HCT116 (cell line): ENCODE measurements around the gene PDE4A. TPM values are rescaled to one million over a fixed set of nuclear protein-coding genes. Genes with fewer than 3 reads are reported as not detected.

Experiments
- ATAC-seq: fragments of 200-7000 bp; cut with Tn5 transposase; 2 replicates; pipeline ENCODE4 v1.9.1; 2020; ENCODE audit warnings: mild to moderate bottlenecking, moderate library complexity
- BruUV-seq: library from RNA; stranded (reverse); fragments of 400-500 nt; replicated peaks from 2 replicates; lab custom pipeline; 2021; lab: Mats Ljungman, UMichigan
- CTCF ChIA-PET: fragments of 300-600 bp; sonication (Branson Sonifier 250); formaldehyde crosslinking; loops from one replicate; lab custom pipeline; 2021; ENCODE audit warnings: antibody characterized with exemption; lab: Charles Lee
- POLR2A ChIA-PET: fragments of 300-600, 350-600 bp; sonication (Branson Sonifier 250); formaldehyde crosslinking; loops from one replicate; lab custom pipeline; 2021; ENCODE audit warnings: antibody characterized with exemption; lab: Charles Lee
- RAD21 ChIA-PET, 2 experiments: fragments of 300-600 bp; sonication (Branson Sonifier 250); formaldehyde crosslinking; loops; one replicate each; lab custom pipeline; 2023; ENCODE audit warnings: low total read pairs in 2 of 2; ENCODE audit not compliant: uncharacterized antibody in 2 of 2, unreplicated experiment in 2 of 2, low non-redundant PET in 1 of 2; lab: Charles Lee
- DNase-seq: peaks from one replicate; pipeline ENCODE4 v3.0.0-alpha.2; 2010; ENCODE audit warnings: low read depth, low spot score
- H2AFZ ChIP-seq: fragments of 200-600 bp; shearing (Covaris generic), sonication (generic); 2 replicates; pipeline ENCODE4 v1.6.1; 2017; ENCODE audit warnings: low read depth, mixed run types, mixed read lengths, antibody characterized with exemption, low read length; ENCODE audit not compliant: poor library complexity, severe bottlenecking
- H3K27ac ChIP-seq: 2 replicates; pipeline ENCODE4 v1.5.1; 2012; ENCODE audit warnings: low read depth, low read length
- H3K27me3 ChIP-seq: fragments of 200-600 bp; sonication (generic); 2 replicates; pipeline ENCODE4 v1.6.1; 2016; ENCODE audit warnings: mixed run types, low read length, mixed read lengths; ENCODE audit not compliant: insufficient read depth
- H3K36me3 ChIP-seq, 2 experiments: fragments of 200-500 bp in 1 of 2; fragments of 200-600 bp in 1 of 2; sonication (Bioruptor generic) in 1 of 2; sonication (generic) in 1 of 2; 2 replicates each; pipeline versions ENCODE4 v1.5.1 to v1.6.1; 2014 to 2016; ENCODE audit warnings: low read length in 2 of 2, inconsistent platforms in 1 of 2, mixed read lengths in 1 of 2, mixed run types in 1 of 2; ENCODE audit not compliant: insufficient read depth in 2 of 2, control insufficient read depth in 1 of 2
- H3K4me1 ChIP-seq, 2 experiments: fragments of 200-600 bp in 1 of 2; sonication (generic) in 1 of 2; 2 replicates each; pipeline versions ENCODE4 v1.5.1 to v1.6.1; 2012 to 2017; ENCODE audit warnings: low read length in 2 of 2, inconsistent platforms in 1 of 2, mild to moderate bottlenecking in 1 of 2, mixed read lengths in 1 of 2, mixed run types in 1 of 2, moderate library complexity in 1 of 2; ENCODE audit not compliant: insufficient read depth in 2 of 2, control insufficient read depth in 1 of 2
- H3K4me2 ChIP-seq: fragments of 200-600 bp; sonication (generic); 2 replicates; pipeline ENCODE4 v1.6.1; 2017; ENCODE audit warnings: mixed run types, low read length, mixed read lengths
- H3K4me3 ChIP-seq, 2 experiments: fragments of 200-600 bp in 1 of 2; sonication (generic) in 1 of 2; replicated peaks in 1 of 2; 2 replicates each; pipeline ENCODE4 v1.5.1; 2011 to 2016; ENCODE audit warnings: low read length in 2 of 2, control low read depth in 1 of 2, low read depth in 1 of 2, mild to moderate bottlenecking in 1 of 2, mixed read lengths in 1 of 2, mixed run types in 1 of 2
- H3K79me2 ChIP-seq: fragments of 200-600 bp; sonication (generic); 2 replicates; pipeline ENCODE4 v1.6.1; 2017; ENCODE audit warnings: mild to moderate bottlenecking, mixed run types, low read length, moderate library complexity, mixed read lengths; ENCODE audit not compliant: insufficient read depth
- H3K9ac ChIP-seq: fragments of 200-600 bp; sonication (generic); 2 replicates; pipeline ENCODE4 v1.6.1; 2016; ENCODE audit warnings: low read length, mixed read lengths
- H3K9me2 ChIP-seq: fragments of 200-600 bp; sonication (generic), shearing (Covaris generic); 2 replicates; pipeline ENCODE4 v1.6.1; 2017; ENCODE audit warnings: mixed run types, mild to moderate bottlenecking, moderate library complexity; ENCODE audit not compliant: insufficient read depth
- H3K9me3 ChIP-seq, 2 experiments: fragments of 200-500 bp in 1 of 2; fragments of 200-600 bp in 1 of 2; sonication (Bioruptor generic) in 1 of 2; sonication (generic) in 1 of 2; 2 replicates each; pipeline ENCODE4 v1.6.1; 2014 to 2017; ENCODE audit warnings: low read length in 2 of 2, mixed read lengths in 2 of 2, inconsistent platforms in 1 of 2, low read depth in 1 of 2, mild to moderate bottlenecking in 1 of 2, mixed run types in 1 of 2, moderate library complexity in 1 of 2; ENCODE audit not compliant: control insufficient read depth in 1 of 2, insufficient read depth in 1 of 2
- H4K20me1 ChIP-seq: fragments of 200-600 bp; sonication (generic), shearing (Covaris generic); 2 replicates; pipeline ENCODE4 v1.6.1; 2017; ENCODE audit warnings: mixed run types, mild to moderate bottlenecking, moderate library complexity; ENCODE audit not compliant: insufficient read depth
- ATF3 ChIP-seq: IDR thresholded peaks from 2 replicates; pipeline ENCODE4 v1.6.1; 2012
- CBX3 ChIP-seq: IDR thresholded peaks from 2 replicates; pipeline ENCODE4 v1.6.1; 2012; ENCODE audit warnings: low read depth
- ELF1 ChIP-seq: IDR thresholded peaks from 2 replicates; pipeline ENCODE4 v1.6.1; 2012; ENCODE audit warnings: low read depth, borderline replicate concordance
- EZH2 ChIP-seq: fragments of 200-600 bp; sonication (generic); IDR thresholded peaks from 2 replicates; pipeline ENCODE4 v1.6.1; 2017; ENCODE audit warnings: antibody characterized with exemption, mixed run types
- FOSL1 ChIP-seq: IDR thresholded peaks from 2 replicates; pipeline ENCODE4 v1.6.1; 2012; ENCODE audit warnings: low read depth
- JUND ChIP-seq: IDR thresholded peaks from 2 replicates; pipeline ENCODE4 v1.6.1; 2012
- MAX ChIP-seq: IDR thresholded peaks from 2 replicates; pipeline ENCODE4 v1.6.1; 2012
- POLR2A ChIP-seq: IDR thresholded peaks from 2 replicates; pipeline ENCODE4 v1.7.0; 2011; ENCODE audit warnings: borderline replicate concordance; ENCODE audit not compliant: insufficient read depth, insufficient read length; ENCODE audit errors: extremely low read depth
- RAD21 ChIP-seq: IDR thresholded peaks from 2 replicates; pipeline ENCODE4 v1.6.1; 2012; ENCODE audit warnings: low read depth, mild to moderate bottlenecking
- SIN3A ChIP-seq: IDR thresholded peaks from 2 replicates; pipeline ENCODE4 v1.6.1; 2012; ENCODE audit warnings: low read depth
- SP1 ChIP-seq: IDR thresholded peaks from 2 replicates; pipeline ENCODE4 v1.6.1; 2012; ENCODE audit warnings: low read depth
- ZBTB33 ChIP-seq: IDR thresholded peaks from 2 replicates; pipeline ENCODE4 v1.6.1; 2011; ENCODE audit warnings: mild to moderate bottlenecking, low read length, moderate library complexity; ENCODE audit not compliant: insufficient replicate concordance; ENCODE audit errors: extremely low read depth
- ZNF274 ChIP-seq: fragments of 200-500 bp; sonication (Bioruptor generic); IDR thresholded peaks from 2 replicates; pipeline ENCODE4 v1.6.1; 2014; ENCODE audit warnings: mild to moderate bottlenecking, low read depth, low read length, inconsistent platforms
- intact Hi-C: fragments of 100-400 bp; cut with micrococcal nuclease; formaldehyde crosslinking; loops from 2 replicates; pipeline ENCODE4 v1.10.0; 2022
- total RNA-seq: library from RNA; stranded (reverse); gene quantifications from one replicate; pipeline ENCODE4 v1.2.1, GENCODE V29; 2021; ENCODE audit not compliant: unreplicated experiment

PDE4A gene
- total RNA-seq, 1 experiment from 2014 or later = 33.7 TPM

GRCh38 chr19:10422046-10422461 is 1.7 kb downstream of the PDE4A start:
- H3K9me3 ChIP-seq = no peaks in the 10 kb centered on the region
- H3K27me3 ChIP-seq = no peaks in the 10 kb centered on the region
- no peaks in the 10 kb centered on the region for H4K20me1 ChIP-seq
- H3K9ac ChIP-seq = no peak overlapping the region
- RAD21 ChIA-PET = no interaction called here
- CTCF ChIA-PET = interaction anchor here (1.1 kb wide), 1 partner anchor 19 kb away, joined by 4 read pairs; the partner anchor contains the start of gene CDC37
- no peaks in the 10 kb centered on the region for H3K36me3 ChIP-seq
- POLR2A ChIA-PET = interaction anchor here (0.8 to 1.8 kb wide), 2 partner anchors 44 to 133 kb away, joined by 3 to 4 read pairs; partner anchors contain the start of gene ICAM5
- intact Hi-C loops = no loop called here
- BruUV-seq = no TSS peak
- peaks cover 30% of the 10 kb centered on the region for H3K79me2 ChIP-seq
- peak overlapping the region; percentile 74 for H3K4me2 ChIP-seq
- no peak overlapping the region; a peak in 1 of 4 replicates for H3K4me3 ChIP-seq
- TF ChIP-seq EZH2 (no peak), ZNF274 (no peak), MAX (no peak), ELF1 (no peak), POLR2A (no peak), FOSL1 (no peak), RAD21 (no peak), JUND (no peak), SIN3A (no peak), ATF3 (no peak), CBX3 (no peak), SP1 (no peak), ZBTB33 (no peak)
- no peak overlapping the region for H2AFZ ChIP-seq
- no peak overlapping the region for H3K27ac ChIP-seq
- ATAC-seq = no peak
- H3K9me2 ChIP-seq = no peaks in the 10 kb centered on the region
- no peak for DNase-seq
- peaks cover 35 to 71% of the 10 kb centered on the region in 2 experiments for H3K4me1 ChIP-seq
